LNCaP clone FGC (cell line): Measurements from ENCODE around the gene COPS2.

Experiments used
- DNase-seq: peaks from one replicate; pipeline ENCODE4 v3.0.0-alpha.2; 2011; ENCODE audit warnings: low read depth
- H3K4me3 ChIP-seq: 2 replicates; pipeline ENCODE4 v1.5.1; 2011; ENCODE audit warnings: mild to moderate bottlenecking, low read depth, low read length, control low read depth
- TF ChIP-seq, protein P1 (sequence below): IDR thresholded peaks from 2 replicates; pipeline ENCODE4 v1.5.1; 2012; ENCODE audit warnings: mild to moderate bottlenecking; ENCODE audit not compliant: control insufficient read depth, insufficient read depth; ENCODE audit errors: extremely low read depth

COPS2 gene

DNA sequence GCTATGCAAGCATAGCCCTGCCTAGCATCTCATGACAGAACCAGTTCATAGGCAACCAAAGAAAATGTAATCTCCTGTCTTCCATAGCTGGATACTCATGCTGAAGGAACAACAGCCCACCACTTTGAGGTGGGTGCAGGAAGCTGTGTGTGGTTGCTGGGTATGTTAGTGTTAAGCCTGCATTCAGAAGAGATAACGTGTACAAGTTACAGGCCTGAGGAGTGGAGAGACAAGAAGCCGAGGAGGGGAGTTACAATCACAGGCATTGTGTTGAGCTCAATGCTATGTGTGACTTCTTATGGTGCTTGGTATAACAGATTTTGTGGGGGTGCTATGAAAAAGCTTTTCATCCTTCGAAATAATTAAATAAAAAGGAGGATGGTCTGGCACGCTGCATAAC lies 66.4 kb downstream of the COPS2 start:
- TF ChIP-seq, protein P1, sequence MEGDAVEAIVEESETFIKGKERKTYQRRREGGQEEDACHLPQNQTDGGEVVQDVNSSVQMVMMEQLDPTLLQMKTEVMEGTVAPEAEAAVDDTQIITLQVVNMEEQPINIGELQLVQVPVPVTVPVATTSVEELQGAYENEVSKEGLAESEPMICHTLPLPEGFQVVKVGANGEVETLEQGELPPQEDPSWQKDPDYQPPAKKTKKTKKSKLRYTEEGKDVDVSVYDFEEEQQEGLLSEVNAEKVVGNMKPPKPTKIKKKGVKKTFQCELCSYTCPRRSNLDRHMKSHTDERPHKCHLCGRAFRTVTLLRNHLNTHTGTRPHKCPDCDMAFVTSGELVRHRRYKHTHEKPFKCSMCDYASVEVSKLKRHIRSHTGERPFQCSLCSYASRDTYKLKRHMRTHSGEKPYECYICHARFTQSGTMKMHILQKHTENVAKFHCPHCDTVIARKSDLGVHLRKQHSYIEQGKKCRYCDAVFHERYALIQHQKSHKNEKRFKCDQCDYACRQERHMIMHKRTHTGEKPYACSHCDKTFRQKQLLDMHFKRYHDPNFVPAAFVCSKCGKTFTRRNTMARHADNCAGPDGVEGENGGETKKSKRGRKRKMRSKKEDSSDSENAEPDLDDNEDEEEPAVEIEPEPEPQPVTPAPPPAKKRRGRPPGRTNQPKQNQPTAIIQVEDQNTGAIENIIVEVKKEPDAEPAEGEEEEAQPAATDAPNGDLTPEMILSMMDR, result no peak
- no peak overlapping the region for H3K4me3 ChIP-seq
- no peak for DNase-seq

DNA sequence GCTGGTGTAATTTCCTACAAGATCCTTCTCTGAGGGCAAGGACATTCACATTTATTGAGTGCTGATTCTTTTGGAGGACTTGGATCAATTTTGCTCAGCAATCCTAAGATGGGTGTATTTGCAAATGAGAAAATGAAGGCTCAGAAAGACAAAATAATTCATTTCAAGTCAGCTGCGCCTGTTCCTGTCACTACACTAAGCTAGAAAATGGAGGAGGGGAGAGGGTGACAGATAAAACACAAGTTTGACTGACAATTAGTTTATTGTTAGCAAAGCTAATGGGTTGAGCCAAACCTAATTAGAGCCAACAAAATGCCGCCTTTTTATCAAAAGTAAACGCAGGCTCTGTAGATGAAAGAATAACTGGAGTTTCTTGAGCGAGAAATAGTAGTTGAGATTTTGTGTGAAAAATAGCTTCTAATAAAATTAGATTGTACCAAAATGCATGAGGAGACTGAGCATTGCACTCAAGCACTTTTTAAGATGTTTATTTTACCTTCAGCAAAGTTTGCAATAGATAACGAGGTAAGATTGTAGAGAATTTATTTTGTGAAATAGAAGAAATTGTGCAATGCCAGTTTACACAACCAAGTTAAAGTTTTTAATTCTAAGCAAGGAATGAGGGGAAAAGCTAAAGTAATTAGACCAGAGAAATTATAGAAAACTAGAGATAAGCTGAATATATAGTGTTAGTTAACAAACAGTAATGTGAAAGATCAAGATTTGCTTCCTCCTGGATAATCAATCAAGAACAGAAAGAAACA lies 69.5 kb downstream of the COPS2 start:
- H3K4me3 ChIP-seq, result no peak overlapping the region
- DNase-seq, result no peak
- TF ChIP-seq, protein P1, result no peak

DNA sequence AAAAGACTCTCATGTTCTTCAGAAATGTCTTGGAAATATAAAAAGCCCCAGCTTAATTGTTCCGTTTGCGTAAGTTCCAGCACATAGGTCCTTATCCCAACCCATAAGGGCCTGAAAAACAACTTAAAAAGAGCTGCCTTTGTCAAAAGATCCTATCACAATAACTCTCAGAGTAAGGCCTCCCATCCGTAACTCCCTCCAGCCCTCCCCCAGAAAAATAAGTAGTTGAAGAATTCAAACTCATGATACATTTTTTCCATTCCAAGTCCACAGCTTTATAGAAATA lies 71.2 kb downstream of the COPS2 start:
- no peak overlapping the region for H3K4me3 ChIP-seq
- no peak for DNase-seq
- TF ChIP-seq, protein P1, result no peak

DNA sequence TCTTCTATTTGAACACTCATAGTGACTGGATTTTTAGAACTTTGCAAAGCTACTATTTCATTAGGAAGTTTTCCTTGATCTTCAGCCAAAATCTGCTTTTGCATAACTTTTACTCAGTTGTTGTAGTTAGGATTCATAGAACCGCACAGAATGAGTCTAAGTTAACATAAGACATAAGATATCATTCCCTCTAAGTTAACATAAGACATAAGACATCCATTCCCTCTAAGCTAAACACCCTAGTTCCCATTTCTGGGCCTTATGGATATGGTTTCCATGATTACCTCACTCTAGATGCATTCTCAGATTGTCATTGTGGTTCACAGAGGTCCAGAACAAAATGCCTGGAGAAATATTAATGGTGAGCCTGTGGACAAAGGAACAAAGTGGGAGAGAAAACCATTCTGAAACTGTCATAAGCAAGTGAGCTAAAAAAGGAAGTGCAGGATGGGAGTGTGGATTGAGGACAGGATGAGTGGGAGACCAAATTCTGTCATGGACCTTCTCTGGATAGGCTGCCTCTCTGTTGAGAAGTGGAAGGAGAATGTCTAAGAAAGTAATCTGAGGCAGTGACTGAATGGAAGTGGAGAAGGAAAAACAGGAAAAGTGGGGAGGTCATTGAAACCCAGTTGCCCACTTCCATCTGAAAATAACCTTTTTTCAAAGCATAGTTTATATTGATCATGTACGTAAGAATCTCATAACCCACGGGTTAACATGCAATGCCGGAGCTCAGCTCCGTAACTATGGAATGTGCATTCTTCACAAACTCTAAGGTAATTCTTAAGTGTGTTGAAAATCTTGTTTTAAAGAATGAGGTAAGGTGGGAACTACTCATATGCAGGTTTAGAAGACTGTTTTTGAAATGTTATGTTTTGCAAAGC lies 71.8 kb downstream of the COPS2 start:
- no peak for DNase-seq
- TF ChIP-seq, protein P1, result no peak

DNA sequence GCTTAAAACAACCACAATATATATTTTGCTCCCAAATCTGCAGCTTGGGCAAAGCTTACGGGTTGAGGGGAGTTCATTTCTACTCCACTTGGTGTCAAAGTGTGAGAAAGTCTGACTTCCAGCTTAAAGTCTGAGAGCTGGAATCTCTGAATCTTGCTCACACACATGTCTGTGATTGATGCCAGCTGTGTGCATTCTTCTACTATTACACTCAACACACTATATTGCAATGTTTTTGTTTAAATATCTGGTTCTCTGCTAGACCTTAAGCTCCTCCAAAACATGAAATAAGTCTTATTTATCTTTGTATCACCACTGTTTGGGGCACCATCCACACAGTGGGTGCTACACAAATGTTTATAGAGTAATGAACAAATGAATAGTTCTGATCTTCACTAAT lies 72.4 kb downstream of the COPS2 start:
- H3K4me3 ChIP-seq, result no peak overlapping the region
- DNase-seq, result no peak
- TF ChIP-seq, protein P1, result no peak

More for the DNA sequence above, 71.8 kb downstream of the COPS2 start:
- H3K4me3 ChIP-seq, result no peak overlapping the region

DNA sequence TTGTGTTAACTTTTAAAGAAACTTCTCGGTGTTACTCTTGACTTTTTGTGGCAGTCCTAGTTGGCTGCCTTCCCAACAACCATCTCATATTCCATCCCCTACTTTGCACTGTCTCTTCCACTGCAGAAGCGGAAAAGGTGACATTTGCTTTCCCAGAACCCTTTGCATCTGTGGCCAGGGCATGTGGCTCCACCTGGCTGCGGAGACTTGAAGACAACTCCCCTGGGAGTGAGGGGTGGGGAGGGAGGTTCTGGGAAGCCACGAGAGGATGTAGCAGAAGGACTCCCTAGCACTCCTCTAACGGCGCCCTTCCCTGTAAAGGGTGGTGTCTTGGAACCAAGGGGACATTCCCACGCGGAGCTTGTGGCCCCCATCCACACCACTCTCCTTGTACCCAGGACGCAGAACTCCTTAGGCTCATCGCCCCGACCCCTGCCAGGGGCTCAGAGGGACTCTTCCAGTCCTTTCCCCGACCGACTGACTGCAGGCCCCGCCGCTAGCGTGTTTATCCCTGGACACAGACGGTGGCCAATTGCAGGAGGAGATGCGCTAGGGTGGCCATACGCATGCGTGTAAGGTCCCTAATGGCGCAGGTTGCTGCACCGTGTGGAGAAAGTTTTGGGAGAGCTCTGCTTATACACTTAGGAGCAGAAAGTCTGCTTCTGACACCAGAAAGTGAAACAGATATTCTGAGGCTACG lies 75.9 kb downstream of the COPS2 start:
- DNase-seq, result no peak
- TF ChIP-seq, protein P1, result no peak
- H3K4me3 ChIP-seq, result no peak overlapping the region
